ENCODE measurements around the gene RNF187.

DNA sequence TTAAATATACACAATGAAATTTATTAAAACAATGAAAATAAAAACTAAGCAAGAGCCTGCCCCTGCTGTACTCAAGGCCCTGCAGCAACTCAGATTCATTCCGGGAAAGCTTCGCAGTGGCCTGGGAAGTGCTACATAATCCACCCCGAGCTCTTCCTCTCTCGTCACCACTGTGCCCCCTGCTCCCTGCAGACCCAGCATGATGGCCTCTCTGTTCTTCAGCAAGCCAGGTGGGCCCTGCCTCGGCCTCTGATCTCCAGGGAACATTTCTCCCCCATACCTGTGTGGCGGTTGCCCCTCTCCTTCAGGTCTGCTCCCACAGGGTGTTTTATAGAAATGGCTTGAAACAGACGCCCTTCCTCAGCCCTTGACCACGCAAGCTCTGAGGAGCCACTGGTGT, 10.6 kb downstream of the RNF187 start:
- TF ChIP-seq, protein P1, sequence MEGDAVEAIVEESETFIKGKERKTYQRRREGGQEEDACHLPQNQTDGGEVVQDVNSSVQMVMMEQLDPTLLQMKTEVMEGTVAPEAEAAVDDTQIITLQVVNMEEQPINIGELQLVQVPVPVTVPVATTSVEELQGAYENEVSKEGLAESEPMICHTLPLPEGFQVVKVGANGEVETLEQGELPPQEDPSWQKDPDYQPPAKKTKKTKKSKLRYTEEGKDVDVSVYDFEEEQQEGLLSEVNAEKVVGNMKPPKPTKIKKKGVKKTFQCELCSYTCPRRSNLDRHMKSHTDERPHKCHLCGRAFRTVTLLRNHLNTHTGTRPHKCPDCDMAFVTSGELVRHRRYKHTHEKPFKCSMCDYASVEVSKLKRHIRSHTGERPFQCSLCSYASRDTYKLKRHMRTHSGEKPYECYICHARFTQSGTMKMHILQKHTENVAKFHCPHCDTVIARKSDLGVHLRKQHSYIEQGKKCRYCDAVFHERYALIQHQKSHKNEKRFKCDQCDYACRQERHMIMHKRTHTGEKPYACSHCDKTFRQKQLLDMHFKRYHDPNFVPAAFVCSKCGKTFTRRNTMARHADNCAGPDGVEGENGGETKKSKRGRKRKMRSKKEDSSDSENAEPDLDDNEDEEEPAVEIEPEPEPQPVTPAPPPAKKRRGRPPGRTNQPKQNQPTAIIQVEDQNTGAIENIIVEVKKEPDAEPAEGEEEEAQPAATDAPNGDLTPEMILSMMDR (conservative IDR thresholded peaks at IDR 0.05; ENCODE audit: low read depth, low read length) = no peak
- TF ChIP-seq EZH2phosphoT487 (IDR thresholded peaks at IDR 0.05; ENCODE audit: borderline replicate concordance, low read length) (no peak), EZH2 (IDR thresholded peaks at IDR 0.05; ENCODE audit: low read length, unreplicated experiment) (no peak)

All from PC-3 (cell line).